Measurements from ENCODE around the gene SLC17A1. TPM values are rescaled to one million over a fixed set of nuclear protein-coding genes. Genes with fewer than 3 reads are reported as not detected.
A peak's percentile ranks its signal among the peaks of the same experiment; 100 is the strongest.

The SLC17A1 gene
- total RNA-seq, 1 donor from 2014 or later = not detected

GRCh38 chr6:25793970-25794369 is 37.9 kb downstream of the SLC17A1 start:
- no peak for DNase-seq (ENCODE audit: low spot score)
- H3K27ac Mint-ChIP-seq (ENCODE audit: unreplicated experiment) = no peak overlapping the region
- TF ChIP-seq CTCF (IDR thresholded peaks at IDR 0.05) = no peak
- H3K27me3 Mint-ChIP-seq (ENCODE audit: low read depth) = peaks cover 17% of the 10 kb centered on the region
- no peak overlapping the region for H3K4me3 Mint-ChIP-seq (ENCODE audit: unreplicated experiment)
- H3K4me1 Mint-ChIP-seq (ENCODE audit: low read depth) = no peaks in the 10 kb centered on the region
- H3K36me3 Mint-ChIP-seq (ENCODE audit: low read depth) = no peaks in the 10 kb centered on the region
- no peaks in the 10 kb centered on the region for H3K9me3 Mint-ChIP-seq (ENCODE audit: low read depth)

GRCh38 chr6:25792016-25792415 is 39.8 kb downstream of the SLC17A1 start:
- H3K4me3 Mint-ChIP-seq (ENCODE audit: unreplicated experiment) = no peak overlapping the region
- H3K9me3 Mint-ChIP-seq (ENCODE audit: low read depth) = no peaks in the 10 kb centered on the region
- peaks cover 10% of the 10 kb centered on the region for H3K27me3 Mint-ChIP-seq (ENCODE audit: low read depth)

GRCh38 chr6:25789475-25789874 is 42.4 kb downstream of the SLC17A1 start:
- TF ChIP-seq CTCF (IDR thresholded peaks at IDR 0.05) = no peak
- Mint-ChIP-seq H3K9me3 (ENCODE audit: low read depth) (no peaks in the 10 kb centered on the region), H3K4me3 (ENCODE audit: unreplicated experiment) (no peak overlapping the region)

More at GRCh38 chr6:25792016-25792415, 39.8 kb downstream of the SLC17A1 start:
- Mint-ChIP-seq H3K36me3 (ENCODE audit: low read depth) (no peaks in the 10 kb centered on the region), H3K27ac (ENCODE audit: unreplicated experiment) (no peak overlapping the region), H3K4me1 (ENCODE audit: low read depth) (no peaks in the 10 kb centered on the region)
- DNase-seq (ENCODE audit: low spot score) = no peak
- no peak for TF ChIP-seq CTCF (IDR thresholded peaks at IDR 0.05)

GRCh38 chr6:25788305-25788922 is 43.4 kb downstream of the SLC17A1 start:
- no peaks in the 10 kb centered on the region for H3K9me3 Mint-ChIP-seq (ENCODE audit: low read depth)
- peak; percentile 67 for TF ChIP-seq CTCF (IDR thresholded peaks at IDR 0.05)
- H3K4me1 Mint-ChIP-seq (ENCODE audit: low read depth) = no peaks in the 10 kb centered on the region
- H3K27me3 Mint-ChIP-seq (ENCODE audit: low read depth) = peaks cover 8% of the 10 kb centered on the region
- no peak overlapping the region for H3K4me3 Mint-ChIP-seq (ENCODE audit: unreplicated experiment)
- no peaks in the 10 kb centered on the region for H3K36me3 Mint-ChIP-seq (ENCODE audit: low read depth)
- no peak for DNase-seq (ENCODE audit: low spot score)
- H3K27ac Mint-ChIP-seq (ENCODE audit: unreplicated experiment) = no peak overlapping the region

More at GRCh38 chr6:25789475-25789874, 42.4 kb downstream of the SLC17A1 start:
- H3K27ac Mint-ChIP-seq (ENCODE audit: unreplicated experiment) = no peak overlapping the region
- peaks cover 6% of the 10 kb centered on the region for H3K27me3 Mint-ChIP-seq (ENCODE audit: low read depth)
- DNase-seq (ENCODE audit: low spot score) = no peak
- H3K36me3 Mint-ChIP-seq (ENCODE audit: low read depth) = no peaks in the 10 kb centered on the region
- H3K4me1 Mint-ChIP-seq (ENCODE audit: low read depth) = no peaks in the 10 kb centered on the region

GRCh38 chr6:25787428-25787827 is 44.4 kb downstream of the SLC17A1 start:
- TF ChIP-seq CTCF (IDR thresholded peaks at IDR 0.05) = no peak
- Mint-ChIP-seq H3K27ac (ENCODE audit: unreplicated experiment) (no peak overlapping the region), H3K4me1 (ENCODE audit: low read depth) (no peaks in the 10 kb centered on the region)

More at GRCh38 chr6:25787428-25787827, 44.4 kb downstream of the SLC17A1 start:
- H3K9me3 Mint-ChIP-seq (ENCODE audit: low read depth) = no peaks in the 10 kb centered on the region
- peaks cover 8% of the 10 kb centered on the region for H3K27me3 Mint-ChIP-seq (ENCODE audit: low read depth)
- H3K4me3 Mint-ChIP-seq (ENCODE audit: unreplicated experiment) = no peak overlapping the region
- H3K36me3 Mint-ChIP-seq (ENCODE audit: low read depth) = no peaks in the 10 kb centered on the region
- DNase-seq (ENCODE audit: low spot score) = no peak

All from chondrocyte (in vitro differentiated cells).